HG03064 (cell line): Measurements from ENCODE around the gene TMEM219.
"Not testable (repeated sequence)": the region's sequence is repeated elsewhere in the genome, so short reads cannot be mapped to it uniquely, and the experiment has no call there.

Experiments used
- ATAC-seq: cut with Tn5 transposase; IDR thresholded peaks from one replicate; pipeline ENCODE4 v1.9.1; 2021; ENCODE audit warnings: low read depth; ENCODE audit not compliant: unreplicated experiment

TMEM219 gene

DNA sequence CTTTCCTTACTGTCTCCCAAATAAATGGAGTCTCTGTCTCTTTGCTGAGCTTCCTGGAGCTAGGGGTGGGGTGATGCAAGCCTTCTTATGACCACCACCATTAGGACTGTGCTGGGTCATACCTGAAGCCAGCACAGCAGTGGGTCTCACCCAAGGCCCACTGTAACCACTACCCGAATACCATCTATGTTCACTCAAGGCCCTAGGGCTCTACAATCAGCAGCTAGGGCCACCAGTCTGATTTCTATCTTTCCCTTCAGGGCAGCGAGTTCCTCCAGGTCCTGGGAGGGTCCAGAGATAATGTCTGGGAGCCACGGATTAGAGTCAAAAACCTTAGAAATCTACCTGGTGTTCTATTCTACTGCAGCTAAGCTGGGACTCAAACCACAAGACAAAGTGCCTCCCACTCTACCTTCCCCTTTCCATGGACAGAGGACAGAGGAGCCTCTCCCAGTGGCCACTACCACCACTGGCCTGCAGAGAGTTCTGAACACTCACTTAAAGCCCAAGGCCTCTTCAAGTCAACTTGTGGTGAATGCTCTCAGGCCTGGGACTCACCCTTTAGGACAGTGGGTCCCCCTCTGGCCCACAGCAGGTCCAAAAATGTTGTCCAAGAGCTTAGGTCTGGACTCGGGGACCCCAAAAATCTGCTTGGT, 10.9 kb upstream of the TMEM219 start:
- ATAC-seq = no peak

DNA sequence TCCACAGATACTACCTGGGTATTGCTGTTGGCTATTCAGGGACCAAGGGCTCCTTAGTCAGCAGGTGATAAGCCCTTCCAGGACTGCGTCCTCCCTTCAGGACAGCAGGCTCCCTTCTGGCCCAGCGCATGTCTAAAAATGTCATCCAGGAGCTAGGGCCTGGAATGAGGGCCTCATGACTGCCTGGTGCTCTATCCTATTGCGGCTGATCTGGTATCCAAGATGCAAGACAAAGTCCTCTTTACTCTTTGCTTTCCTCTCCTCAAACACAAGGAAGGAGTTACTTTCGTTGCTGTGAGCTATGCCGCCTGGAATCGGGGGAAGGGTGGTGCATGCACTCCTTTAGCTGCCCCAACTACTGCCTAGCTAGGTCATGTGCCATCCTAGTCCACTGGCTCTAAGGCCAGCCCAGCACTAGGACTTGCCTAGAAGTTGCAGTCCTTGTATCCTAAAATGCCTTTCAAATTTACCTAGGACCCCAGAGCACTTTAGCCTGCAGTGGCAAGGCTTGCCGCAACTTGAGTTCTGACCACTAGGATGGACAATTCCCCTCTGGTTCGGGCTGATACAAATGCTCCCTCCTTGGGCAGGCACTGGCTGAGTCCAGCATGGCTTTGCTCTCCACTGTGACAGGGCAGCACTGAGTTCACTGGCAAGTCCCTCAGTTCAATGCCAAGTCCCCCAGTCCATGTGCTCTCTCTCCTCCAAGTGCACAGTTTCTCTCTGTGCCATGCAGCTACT, 10.1 kb upstream of the TMEM219 start:
- no peak for ATAC-seq

GRCh38 chr16:29958756-29959155, 3.1 kb upstream of the TMEM219 start:
- ATAC-seq = no peak

- ATAC-seq = no peak
Observed at GRCh38 chr16:29959293-29959692, 2.6 kb upstream of the TMEM219 start.

DNA sequence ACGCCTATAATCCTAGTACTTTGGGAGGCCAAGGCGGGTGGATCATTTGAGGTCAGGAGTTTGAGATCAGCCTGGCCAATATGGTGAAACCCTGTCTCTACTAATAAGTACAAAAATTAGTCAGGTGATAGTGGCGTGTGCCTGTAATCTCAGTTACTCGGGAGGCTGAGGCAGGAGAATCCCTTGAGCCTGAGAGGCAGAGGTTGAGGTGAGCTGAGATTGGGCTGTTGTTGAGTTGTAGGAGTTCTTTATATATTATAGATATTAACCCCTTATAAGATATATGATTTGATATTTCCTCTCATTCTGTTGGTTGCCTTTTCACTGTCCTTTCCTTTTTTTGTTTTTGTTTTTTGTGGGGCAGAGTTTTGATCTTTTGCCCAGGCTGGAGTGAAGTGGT, 2.1 kb upstream of the TMEM219 start:
- not testable (repeated sequence) for ATAC-seq

- no peak for ATAC-seq
Observed at GRCh38 chr16:29961127-29961478, 776 bp upstream of the TMEM219 start.

- no peak for ATAC-seq
Observed at GRCh38 chr16:29962344-29962994, 590 bp downstream of the TMEM219 start.

- ATAC-seq = no peak
Observed at GRCh38 chr16:29963021-29963743, 1.3 kb downstream of the TMEM219 start.

GRCh38 chr16:29968205-29968604, 6.3 kb downstream of the TMEM219 start:
- no peak for ATAC-seq

DNA sequence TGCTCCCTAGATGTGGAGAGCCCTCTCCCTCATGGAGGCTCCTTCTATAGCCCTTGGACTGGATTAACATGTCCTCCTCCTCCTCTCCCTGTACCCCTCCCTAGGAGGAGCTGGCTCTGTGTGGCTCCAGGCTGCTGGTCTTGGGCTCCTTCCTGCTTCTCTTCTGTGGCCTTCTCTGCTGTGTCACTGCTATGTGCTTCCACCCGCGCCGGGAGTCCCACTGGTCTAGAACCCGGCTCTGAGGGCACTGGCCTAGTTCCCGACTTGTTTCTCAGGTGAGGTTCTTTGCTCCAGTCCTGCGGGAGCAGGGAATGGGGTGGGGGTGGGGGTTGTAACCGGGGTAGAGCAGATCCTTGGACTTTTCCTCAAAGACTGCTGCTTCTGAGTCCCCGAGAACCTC, 9.4 kb downstream of the TMEM219 start:
- no peak for ATAC-seq

- ATAC-seq = no peak
Observed at GRCh38 chr16:29972500-29972899, 10.6 kb downstream of the TMEM219 start.

- no peak for ATAC-seq
Observed at GRCh38 chr16:29972992-29973383, 11.1 kb downstream of the TMEM219 start.

GRCh38 chr16:29973384-29974246, 11.7 kb downstream of the TMEM219 start, which contains the start of gene TAOK2:
TSS of gene TAOK2 (plus strand) at chr16:29973868. CDS start at chr16:29977773, 3,905 bp downstream.
- peak; percentile 79 for ATAC-seq

GRCh38 chr16:29974291-29975133, 12.6 kb downstream of the TMEM219 start:
- no peak for ATAC-seq

DNA sequence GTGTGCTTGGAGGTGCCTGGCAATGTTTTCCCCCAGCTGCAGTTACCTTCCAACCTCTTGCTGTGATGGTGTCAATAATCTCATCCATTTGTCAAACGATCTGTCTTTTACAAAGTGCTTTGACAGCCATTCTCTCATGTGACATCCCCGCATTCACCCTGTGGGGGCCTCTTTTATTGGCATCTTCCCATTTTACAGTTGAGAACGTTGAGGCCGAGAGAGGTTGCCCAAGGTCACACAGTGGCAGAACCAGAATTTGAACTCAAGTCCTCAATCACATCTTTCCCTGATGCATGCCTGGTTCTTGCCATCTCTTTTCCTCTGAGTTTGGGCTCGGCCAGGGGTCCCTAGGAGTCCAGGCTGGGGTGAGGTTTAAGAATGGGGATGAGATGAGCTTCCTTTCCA, 13.3 kb downstream of the TMEM219 start:
- ATAC-seq = no peak

DNA sequence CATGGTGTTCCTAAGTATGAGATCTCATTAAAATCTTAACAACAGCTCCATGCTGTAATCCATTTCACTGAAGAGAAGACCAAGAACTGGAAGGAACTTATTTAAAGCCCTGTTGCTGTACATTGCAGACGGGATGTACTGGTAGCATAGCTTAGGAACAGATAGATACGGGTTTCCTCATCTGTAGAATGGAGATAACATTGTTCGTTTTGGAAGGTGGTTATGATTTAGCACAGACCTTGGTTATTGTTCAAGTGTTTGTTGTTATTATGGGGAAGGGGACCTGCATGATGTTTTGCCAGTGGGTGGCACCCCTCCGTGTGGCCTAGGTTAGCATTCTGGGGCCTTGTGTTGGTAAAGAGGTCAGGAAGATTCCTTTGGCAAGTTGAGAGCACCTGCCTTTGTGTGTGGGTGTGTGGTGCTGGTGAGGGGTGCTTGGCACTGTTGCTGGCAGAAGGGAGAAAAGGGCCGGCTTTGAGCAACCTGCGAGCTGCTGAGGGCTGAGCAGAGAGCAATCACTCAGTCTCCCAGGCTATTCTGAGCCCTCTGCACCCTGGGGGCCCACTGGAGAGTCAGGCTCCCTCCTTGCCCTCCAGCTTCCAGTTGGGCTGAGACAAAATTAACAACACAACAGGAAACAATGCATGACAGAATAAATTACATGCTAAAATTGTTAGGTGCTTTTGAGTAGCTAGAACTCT, 14.1 kb downstream of the TMEM219 start:
- ATAC-seq = no peak

DNA sequence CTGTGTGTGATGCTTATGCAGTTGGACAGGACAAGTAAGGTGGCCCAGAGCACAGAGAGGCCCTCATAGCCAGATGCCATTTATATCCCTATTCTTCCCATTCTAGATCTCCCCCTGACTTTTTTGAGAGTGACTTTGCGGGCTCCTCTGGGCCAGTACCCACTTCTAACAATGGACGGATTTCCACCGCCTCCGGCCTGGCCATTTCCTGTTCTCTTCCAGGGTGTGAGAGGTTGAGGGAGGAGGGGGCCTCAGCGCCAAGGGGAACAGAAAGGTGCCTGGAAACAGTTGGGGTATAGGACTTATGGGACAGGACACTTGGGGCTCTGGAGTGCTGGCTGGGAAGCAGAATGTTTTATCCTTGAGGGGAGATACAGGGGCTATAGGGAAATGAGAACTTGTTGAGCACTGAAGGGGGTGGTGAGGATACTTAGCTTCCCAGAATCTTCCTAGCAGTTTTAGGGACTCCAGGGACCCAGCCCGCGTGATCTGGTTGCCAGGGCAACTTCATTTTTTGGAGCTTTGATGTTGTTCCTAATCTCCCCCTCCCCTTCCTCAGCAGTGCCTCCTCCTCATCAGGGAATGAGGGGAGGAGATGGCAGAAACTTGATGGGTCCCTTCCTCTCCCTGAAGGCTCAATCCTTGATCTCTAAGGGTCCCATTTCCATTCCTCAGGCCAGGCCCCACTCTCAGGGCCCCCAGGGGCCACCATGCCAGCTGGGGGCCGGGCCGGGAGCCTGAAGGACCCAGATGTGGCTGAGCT, 15.4 kb downstream of the TMEM219 start:
- ATAC-seq = no peak

GRCh38 chr16:29978081-29978480, 16.2 kb downstream of the TMEM219 start:
- ATAC-seq = no peak
